IPS-11a (cell line): ENCODE data around the gene TMUB2.
A peak's percentile ranks its signal among the peaks of the same experiment; 100 is the strongest.

Experiments
- H3K4me3 ChIP-seq: one replicate; pipeline ENCODE4 v1.5.1; 2013; ENCODE audit warnings: low read depth, low read length, control low read depth

The TMUB2 gene

DNA sequence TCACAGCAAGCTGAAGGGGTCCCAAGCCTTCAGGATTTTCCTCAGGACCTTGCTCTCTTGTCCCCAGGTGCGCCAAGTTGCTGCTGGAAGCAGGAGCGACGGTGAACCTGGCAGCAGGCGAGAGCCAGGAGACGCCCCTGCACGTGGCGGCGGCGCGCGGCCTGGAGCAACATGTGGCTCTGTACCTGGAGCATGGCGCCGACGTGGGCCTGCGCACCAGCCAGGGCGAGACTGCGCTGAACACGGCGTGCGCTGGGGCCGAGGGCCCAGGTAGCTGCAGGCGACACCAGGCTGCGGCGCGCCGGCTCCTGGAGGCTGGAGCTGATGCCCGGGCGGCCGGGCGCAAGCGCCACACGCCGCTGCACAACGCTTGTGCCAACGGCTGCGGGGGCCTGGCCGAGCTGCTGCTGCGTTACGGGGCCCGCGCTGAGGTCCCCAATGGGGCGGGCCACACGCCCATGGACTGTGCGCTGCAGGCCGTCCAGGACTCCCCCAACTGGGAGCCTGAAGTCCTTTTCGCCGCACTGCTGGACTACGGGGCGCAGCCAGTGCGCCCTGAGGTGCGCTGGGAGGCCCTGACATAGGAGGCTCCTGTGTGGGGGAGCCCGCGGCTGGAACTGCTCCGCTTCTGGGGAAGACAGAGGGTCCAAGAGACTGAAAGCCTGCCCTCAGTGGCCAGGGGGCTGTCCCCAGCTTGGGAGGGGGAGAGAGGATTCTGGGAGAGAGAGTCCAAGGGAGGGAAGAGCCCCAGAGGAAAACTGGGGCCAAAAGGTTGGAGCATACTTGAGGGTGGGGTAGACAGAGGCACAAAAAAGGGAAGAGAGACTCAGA, 9.9 kb upstream of the TMUB2 start:
- H3K4me3 ChIP-seq: no peak overlapping the region

DNA sequence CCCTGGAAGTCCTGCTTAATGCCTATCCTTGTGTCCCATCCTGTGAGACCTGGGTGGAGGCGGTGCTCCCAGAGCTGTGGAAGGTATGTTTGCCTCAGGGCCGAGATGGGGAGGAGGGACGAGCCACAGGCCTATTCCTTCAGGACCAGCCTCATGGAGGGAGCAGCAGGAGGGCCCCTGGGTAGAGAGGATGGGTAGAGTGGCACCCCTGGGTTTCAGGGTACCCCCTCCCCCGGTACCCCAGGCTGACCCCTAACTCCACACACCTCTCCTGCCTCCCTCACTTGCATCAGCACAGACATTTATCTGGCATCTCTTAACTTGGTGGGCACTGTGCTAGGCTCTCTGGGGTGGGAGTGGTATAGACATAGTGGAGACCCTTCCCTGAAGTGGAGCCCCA, 9.1 kb upstream of the TMUB2 start:
- H3K4me3 ChIP-seq: no peak overlapping the region

- no peak overlapping the region for H3K4me3 ChIP-seq
Observed at GRCh38 chr17:44178133-44178532, 8.6 kb upstream of the TMUB2 start.

GRCh38 chr17:44183024-44183423, 3.7 kb upstream of the TMUB2 start:
- H3K4me3 ChIP-seq: no peak overlapping the region

DNA sequence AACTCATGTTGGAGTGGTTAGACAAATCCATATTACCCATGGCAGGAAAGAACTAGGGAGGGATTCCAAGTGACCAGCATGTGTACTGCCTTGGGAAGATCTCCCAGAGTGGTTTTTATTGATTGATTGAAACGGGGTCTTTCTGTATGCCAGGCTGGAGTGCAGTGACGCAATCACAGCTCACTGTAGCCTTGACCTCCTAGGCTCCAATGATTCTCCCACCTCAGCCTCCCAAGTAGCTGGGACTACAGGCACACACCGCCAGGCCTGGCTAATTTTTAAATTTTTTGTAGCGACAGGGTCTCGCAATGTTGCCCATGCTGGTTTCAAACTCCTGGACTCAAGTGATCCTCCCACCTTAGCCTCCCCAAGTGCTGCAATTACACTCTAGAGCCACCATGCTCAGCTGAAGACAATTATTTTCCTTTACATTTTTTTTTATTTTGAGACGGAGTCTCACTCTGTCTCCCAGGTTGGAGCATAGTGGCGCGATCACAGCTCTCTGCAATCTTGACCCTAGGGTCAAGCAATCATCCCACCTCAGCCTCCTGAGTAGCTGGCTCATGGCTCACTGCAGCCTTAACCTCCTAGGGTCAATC, 2.5 kb upstream of the TMUB2 start:
- no peak overlapping the region for H3K4me3 ChIP-seq

DNA sequence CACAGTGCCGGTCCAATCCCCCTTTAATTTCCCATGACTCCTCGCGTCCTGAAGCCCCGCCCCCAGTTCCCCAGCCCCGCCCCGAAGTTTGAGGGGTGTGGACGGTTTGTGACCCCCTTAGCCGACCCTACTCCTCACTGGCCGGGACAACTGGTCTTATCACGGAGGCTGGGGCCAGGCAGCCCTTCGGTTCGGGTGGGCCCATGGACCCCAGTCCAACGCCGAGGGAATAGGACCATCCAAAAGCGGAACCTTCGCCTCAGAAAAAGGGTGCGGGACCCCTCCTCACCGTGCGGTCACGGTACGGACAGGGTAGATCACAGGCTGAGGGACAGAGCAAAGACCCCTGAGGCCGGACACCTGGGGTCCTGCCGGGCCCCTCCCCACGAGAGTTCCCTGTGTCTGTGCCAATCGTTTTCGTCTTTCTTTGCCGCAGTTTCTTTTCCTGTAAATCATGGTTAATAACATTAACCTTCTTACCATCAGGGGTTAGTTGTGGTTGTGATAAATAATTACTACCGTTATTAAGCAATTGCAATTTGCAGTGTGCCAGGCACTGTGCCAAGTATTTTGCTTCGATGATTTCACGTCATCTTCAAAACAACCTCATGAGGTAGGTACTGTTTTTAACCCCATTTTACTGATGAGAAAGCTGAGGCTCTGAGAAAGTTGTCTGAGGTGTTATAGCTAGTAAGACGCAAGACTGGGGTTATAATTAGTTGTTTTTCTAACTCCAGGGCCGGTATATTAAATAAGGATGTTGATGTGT, 543 bp downstream of the TMUB2 start:
- peak overlapping the region; percentile 76 for H3K4me3 ChIP-seq

GRCh38 chr17:44188576-44189403, 2.0 kb downstream of the TMUB2 start:
- H3K4me3 ChIP-seq: no peak overlapping the region

- H3K4me3 ChIP-seq: no peak overlapping the region
Observed at GRCh38 chr17:44190481-44190880, 3.7 kb downstream of the TMUB2 start.

GRCh38 chr17:44191369-44191768, 4.6 kb downstream of the TMUB2 start:
- no peak overlapping the region for H3K4me3 ChIP-seq

GRCh38 chr17:44191941-44192496, 5.2 kb downstream of the TMUB2 start:
- no peak overlapping the region for H3K4me3 ChIP-seq

GRCh38 chr17:44192750-44193149, 6.0 kb downstream of the TMUB2 start:
- H3K4me3 ChIP-seq: no peak overlapping the region

GRCh38 chr17:44193326-44194084, 6.7 kb downstream of the TMUB2 start:
- no peak overlapping the region for H3K4me3 ChIP-seq

DNA sequence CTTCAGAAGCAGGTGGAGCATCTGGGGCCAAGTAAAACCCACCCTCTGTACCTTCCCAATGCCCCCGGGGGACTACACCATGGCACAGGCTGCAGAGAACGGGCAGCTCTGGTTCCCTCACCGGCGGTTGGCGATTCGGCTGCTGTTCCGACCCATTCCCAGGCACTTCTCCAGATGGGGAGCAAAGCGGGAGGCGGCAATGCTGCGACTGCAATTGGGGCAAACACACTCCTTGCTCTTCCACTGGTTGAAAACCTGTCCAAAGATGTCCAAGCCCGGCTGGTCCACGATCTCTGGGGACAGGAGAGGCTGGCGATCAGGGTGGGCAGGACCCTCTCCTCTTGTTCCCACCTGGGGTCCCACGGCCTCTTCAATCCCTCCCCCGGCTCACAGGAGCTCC, 10.3 kb downstream of the TMUB2 start:
- no peak overlapping the region for H3K4me3 ChIP-seq

DNA sequence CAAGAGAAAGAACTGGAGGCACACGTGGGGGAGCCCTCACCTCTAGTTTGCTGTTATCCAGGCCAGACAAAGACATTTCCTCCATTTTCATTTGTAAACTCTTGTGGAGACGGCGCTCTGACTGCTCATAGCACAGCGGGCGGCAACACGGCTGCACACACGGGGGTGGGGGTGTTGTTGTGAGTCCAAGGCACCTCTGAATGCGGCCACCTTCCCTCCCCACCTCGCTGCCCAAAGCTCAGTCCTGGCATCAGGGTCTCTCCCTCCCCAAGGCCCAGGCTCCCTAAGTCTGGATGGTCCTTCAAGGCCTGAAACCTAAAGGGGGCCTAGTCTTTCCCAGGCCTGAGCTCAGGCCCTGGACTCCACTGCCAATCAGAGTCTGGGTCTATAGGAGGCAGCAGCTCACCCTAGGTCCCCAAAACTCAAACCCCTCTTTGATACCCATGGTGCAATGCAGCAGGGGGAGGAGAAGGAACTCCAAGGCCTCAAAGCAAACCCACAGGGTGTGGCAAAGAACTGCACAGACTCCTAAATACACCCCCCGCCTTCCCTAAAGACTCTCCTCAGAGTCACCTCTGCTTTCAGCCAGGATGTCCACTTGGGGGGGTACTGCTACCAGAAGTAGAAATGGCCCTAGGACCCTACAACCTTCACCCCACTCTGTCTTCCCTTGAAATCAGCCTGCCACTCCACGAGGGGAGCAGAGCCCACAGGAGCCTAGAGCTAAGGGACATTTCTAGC, 11.4 kb downstream of the TMUB2 start:
- peak overlapping the region; percentile 81 for H3K4me3 ChIP-seq

GRCh38 chr17:44198721-44199552, 12.2 kb downstream of the TMUB2 start:
- peak overlapping the region; percentile 81 for H3K4me3 ChIP-seq

GRCh38 chr17:44199553-44200477, 13.0 kb downstream of the TMUB2 start, which contains the start of gene ATXN7L3:
TSS of gene ATXN7L3 (minus strand) at chr17:44199884. CDS start at chr17:44198070, 1,814 bp downstream.
- H3K4me3 ChIP-seq: peak within 1 kb of the TSS; percentile 81

- H3K4me3 ChIP-seq: peak overlapping the region; percentile 72
Observed at GRCh38 chr17:44200478-44201155, 13.8 kb downstream of the TMUB2 start.
